ENCODE results near the gene NCOA7. TPM values are rescaled to one million over a fixed set of nuclear protein-coding genes. Genes with fewer than 3 reads are reported as not detected.
"Not testable (repeated sequence)": the region's sequence is repeated elsewhere in the genome, so short reads cannot be mapped to it uniquely, and the experiment has no call there.

The NCOA7 gene
- total RNA-seq, 6 experiments from 2014 or later, result 11.4 to 71.8 (median 23.0) TPM

GRCh38 chr6:125950293-125950692 lies 159.5 kb downstream of the NCOA7 start:
- Histone ChIP-seq H3K36me3 (no peaks in the 10 kb centered on the region), H3K4me1 (peaks cover 0 to 15% (median 5%) of the 10 kb centered on the region in 4 donors), H3K4me3 (no peak overlapping the region), H3K9me3 (no peaks in the 10 kb centered on the region), H3K27ac (no peak overlapping the region), H3K27me3 (no peaks in the 10 kb centered on the region)
- intact Hi-C loops (cut with DNase I), result loop anchor here in 1 of 2 donors (10.0 kb wide), 1 partner anchor 45 kb away; no protein-coding TSS in a partner anchor
- 78% methylated on average over 4 of the region's 6 CpGs for WGBS (ENCODE audit: insufficient coverage, low coverage, low lambda C conversion rate, missing lambda C conversion rate)
- no peak for DNase-seq
- no peak for ATAC-seq
- TF ChIP-seq POLR2A (IDR thresholded peaks at IDR 0.05), result no peak
- TF ChIP-seq CTCF (IDR thresholded peaks at IDR 0.05), result no peak

GRCh38 chr6:125950716-125951115 lies 160.0 kb downstream of the NCOA7 start:
- not testable (repeated sequence) for H3K4me3 ChIP-seq, H3K27me3 ChIP-seq, H3K9me3 ChIP-seq, H3K36me3 ChIP-seq, ATAC-seq, H3K27ac ChIP-seq, DNase-seq
- peaks cover 0 to 10% (median 3%) of the 10 kb centered on the region in 4 donors for H3K4me1 ChIP-seq
- 78% methylated on average over 5 of the region's 6 CpGs for WGBS (ENCODE audit: insufficient coverage, low coverage, low lambda C conversion rate, missing lambda C conversion rate)
- intact Hi-C loops (cut with DNase I), result loop anchor here in 1 of 2 donors (10.0 kb wide), 1 partner anchor 46 kb away; no protein-coding TSS in a partner anchor

- ATAC-seq (no peak), DNase-seq (no peak)
- Histone ChIP-seq H3K9me3 (no peaks in the 10 kb centered on the region), H3K4me1 (peaks cover 0 to 4% (median 0%) of the 10 kb centered on the region in 4 donors), H3K36me3 (no peaks in the 10 kb centered on the region), H3K4me3 (no peak overlapping the region), H3K27ac (no peak overlapping the region), H3K27me3 (no peaks in the 10 kb centered on the region)
- WGBS (ENCODE audit: insufficient coverage, low coverage, low lambda C conversion rate, missing lambda C conversion rate), result 88% methylated on average over 1 of the region's 1 CpG
- intact Hi-C loops (cut with DNase I), result loop anchor here in 1 of 2 donors (10.0 kb wide), 1 partner anchor 47 kb away; no protein-coding TSS in a partner anchor
- TF ChIP-seq POLR2A (IDR thresholded peaks at IDR 0.05) (no peak), CTCF (IDR thresholded peaks at IDR 0.05) (no peak)
Observed at GRCh38 chr6:125951323-125951722, 160.6 kb downstream of the NCOA7 start.

- Histone ChIP-seq H3K27me3 (no peaks in the 10 kb centered on the region), H3K36me3 (no peaks in the 10 kb centered on the region), H3K27ac (no peak overlapping the region), H3K9me3 (no peaks in the 10 kb centered on the region), H3K4me3 (no peak overlapping the region), H3K4me1 (peaks cover 0 to 7% (median 0%) of the 10 kb centered on the region in 4 donors)
- 40% methylated on average over 2 of the region's 7 CpGs for WGBS (ENCODE audit: insufficient coverage, low coverage, low lambda C conversion rate, missing lambda C conversion rate)
- intact Hi-C loops (cut with DNase I), result loop anchor here in 1 of 2 donors (10.0 kb wide), 1 partner anchor 48 kb away; no protein-coding TSS in a partner anchor
- no peak for TF ChIP-seq POLR2A (IDR thresholded peaks at IDR 0.05)
- TF ChIP-seq CTCF (IDR thresholded peaks at IDR 0.05), result peak in 3 of 4 donors; percentile 19 to 40 (median 20)
- peak in 1 of 3 donors; percentile 23 for DNase-seq
- no peak for ATAC-seq
Observed at GRCh38 chr6:125952764-125953501, 162.2 kb downstream of the NCOA7 start.

- no peaks in the 10 kb centered on the region for H3K9me3 ChIP-seq
- TF ChIP-seq POLR2A (IDR thresholded peaks at IDR 0.05) (no peak), CTCF (IDR thresholded peaks at IDR 0.05) (peak in 3 of 4 donors; percentile 20 to 53 (median 35))
- H3K4me1 ChIP-seq, result peaks cover 0 to 13% (median 1%) of the 10 kb centered on the region in 4 donors
- ATAC-seq, result peak in 2 of 4 donors; percentile 8 to 39
- WGBS (ENCODE audit: insufficient coverage, low coverage, low lambda C conversion rate, missing lambda C conversion rate), result 34% methylated on average over 4 of the region's 11 CpGs
- H3K4me3 ChIP-seq, result no peak overlapping the region
- H3K27me3 ChIP-seq, result no peaks in the 10 kb centered on the region
- intact Hi-C loops (cut with DNase I), result loop anchor here in 1 of 2 donors (10.0 kb wide), 1 partner anchor 49 kb away; no protein-coding TSS in a partner anchor
- peak in 1 of 3 donors; percentile 61 for DNase-seq
- H3K36me3 ChIP-seq, result no peaks in the 10 kb centered on the region
- H3K27ac ChIP-seq, result no peak overlapping the region
Observed at GRCh38 chr6:125953502-125953875, 162.7 kb downstream of the NCOA7 start.

All from right lobe of liver (tissue), 6 donors.